Mammary epithelial cell (primary cell): Measurements from ENCODE around the gene PARD3.

Experiments
- EZH2 ChIP-seq: IDR thresholded peaks from 2 replicates; pipeline ENCODE4 v1.6.1; 2012; ENCODE audit warnings: low read length, inconsistent platforms, borderline replicate concordance
- TF ChIP-seq, protein P1 (sequence below), 2 donors: IDR thresholded peaks in 1 of 2; conservative IDR thresholded peaks in 1 of 2; 2 replicates each; pipeline ENCODE4 v1.5.1; 2011 to 2012; ENCODE audit warnings: inconsistent platforms in 2 of 2, low read length in 2 of 2, mild to moderate bottlenecking in 2 of 2, control low read depth in 1 of 2, low read depth in 1 of 2; ENCODE audit not compliant: insufficient read depth in 1 of 2; ENCODE audit errors: extremely low read depth in 1 of 2

DNA sequence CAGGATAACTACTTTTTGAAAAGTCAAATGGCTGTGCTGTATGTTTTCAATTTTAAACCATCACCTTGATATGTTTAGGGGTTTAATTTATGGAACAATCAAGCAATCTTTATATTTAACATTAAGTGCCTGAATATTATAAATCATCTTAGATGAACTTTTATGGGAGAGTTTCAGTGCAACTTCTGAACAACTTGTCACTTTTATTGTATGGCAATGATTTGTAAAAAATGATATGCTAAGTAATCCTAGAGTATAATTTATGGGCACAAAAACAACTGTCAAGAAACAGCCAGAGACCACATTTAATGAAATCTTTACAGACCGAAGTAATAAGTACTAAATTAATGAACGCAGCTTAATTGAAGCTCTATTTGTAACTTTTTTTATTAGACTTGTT lies 498.9 kb downstream of the PARD3 start:
- TF ChIP-seq, protein P1, sequence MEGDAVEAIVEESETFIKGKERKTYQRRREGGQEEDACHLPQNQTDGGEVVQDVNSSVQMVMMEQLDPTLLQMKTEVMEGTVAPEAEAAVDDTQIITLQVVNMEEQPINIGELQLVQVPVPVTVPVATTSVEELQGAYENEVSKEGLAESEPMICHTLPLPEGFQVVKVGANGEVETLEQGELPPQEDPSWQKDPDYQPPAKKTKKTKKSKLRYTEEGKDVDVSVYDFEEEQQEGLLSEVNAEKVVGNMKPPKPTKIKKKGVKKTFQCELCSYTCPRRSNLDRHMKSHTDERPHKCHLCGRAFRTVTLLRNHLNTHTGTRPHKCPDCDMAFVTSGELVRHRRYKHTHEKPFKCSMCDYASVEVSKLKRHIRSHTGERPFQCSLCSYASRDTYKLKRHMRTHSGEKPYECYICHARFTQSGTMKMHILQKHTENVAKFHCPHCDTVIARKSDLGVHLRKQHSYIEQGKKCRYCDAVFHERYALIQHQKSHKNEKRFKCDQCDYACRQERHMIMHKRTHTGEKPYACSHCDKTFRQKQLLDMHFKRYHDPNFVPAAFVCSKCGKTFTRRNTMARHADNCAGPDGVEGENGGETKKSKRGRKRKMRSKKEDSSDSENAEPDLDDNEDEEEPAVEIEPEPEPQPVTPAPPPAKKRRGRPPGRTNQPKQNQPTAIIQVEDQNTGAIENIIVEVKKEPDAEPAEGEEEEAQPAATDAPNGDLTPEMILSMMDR (conservative IDR thresholded peaks at IDR 0.05 in 1 of 2, IDR thresholded peaks at IDR 0.05 in 1 of 2; ENCODE audit: extremely low read depth in 1 of 2, insufficient read depth in 1 of 2, low read depth in 1 of 2, low read length in 2 of 2): no peak
- TF ChIP-seq EZH2: no peak
